B cell (primary cell): ENCODE data around the gene LSM4. TPM values are rescaled to one million over a fixed set of nuclear protein-coding genes. Genes with fewer than 3 reads are reported as not detected.

Experiments used
- ATAC-seq: fragments of 200-7000 bp; cut with Tn5 transposase; one replicate; pipeline ENCODE4 v1.10.0; 2021; ENCODE audit warnings: low read depth, mild to moderate bottlenecking, moderate number of reproducible peaks, moderate library complexity
- CTCF ChIA-PET: fragments of 350-600 bp; sonication (Branson Sonifier 250); formaldehyde crosslinking; loops from one replicate; lab custom pipeline; 2021; ENCODE audit warnings: antibody characterized with exemption, inconsistent platforms; lab: Charles Lee
- POLR2A ChIA-PET: fragments of 350-600 bp; sonication (Branson Sonifier 250); formaldehyde crosslinking; loops from one replicate; lab custom pipeline; 2021; ENCODE audit warnings: antibody characterized with exemption; lab: Charles Lee
- DNase-seq: peaks from one replicate; pipeline ENCODE4 v3.0.0; 2013
- H2AFZ ChIP-seq: 2 replicates; pipeline ENCODE4 v1.6.1; 2012; ENCODE audit warnings: mild to moderate bottlenecking, low read depth, low read length; ENCODE audit not compliant: insufficient read depth, poor library complexity, severe bottlenecking
- H3K27ac ChIP-seq, 2 donors: 1 replicate in 1 of 2; 2 replicates in 1 of 2; pipeline ENCODE4 v1.5.1; 2012 to 2013; ENCODE audit warnings: low read length in 2 of 2, mild to moderate bottlenecking in 2 of 2, moderate library complexity in 1 of 2
- H3K27me3 ChIP-seq, 4 experiments: fragments of 200-600 bp in 1 of 4; sonication (generic) in 1 of 4; replicated peaks in 1 of 4; 1 replicate in 2 of 4; 2 replicates in 2 of 4; pipeline versions ENCODE4 v1.6.1 to v1.7.0; 2013 to 2016; ENCODE audit warnings: low read length in 3 of 4, mild to moderate bottlenecking in 2 of 4, mixed read lengths in 1 of 4, moderate library complexity in 1 of 4; ENCODE audit not compliant: insufficient read depth in 4 of 4, control insufficient read depth in 3 of 4; ENCODE audit errors: control extremely low read depth in 1 of 4
- H3K36me3 ChIP-seq, 2 experiments: replicated peaks in 1 of 2; 1 replicate in 1 of 2; 2 replicates in 1 of 2; pipeline versions ENCODE4 v1.6.1 to v1.7.1; 2013; ENCODE audit warnings: low read length in 1 of 2; ENCODE audit not compliant: insufficient read depth in 2 of 2, control insufficient read depth in 1 of 2; ENCODE audit errors: control extremely low read depth in 1 of 2, extremely low read depth in 1 of 2
- H3K4me1 ChIP-seq, 2 donors: fragments of 200-600 bp in 1 of 2; sonication (generic) in 1 of 2; 1 replicate in 1 of 2; 2 replicates in 1 of 2; pipeline versions ENCODE4 v1.5.1 to v1.6.1; 2013 to 2017; ENCODE audit warnings: low read length in 2 of 2; ENCODE audit not compliant: control insufficient read depth in 2 of 2, insufficient read depth in 2 of 2
- H3K4me2 ChIP-seq: replicated peaks from 2 replicates; pipeline ENCODE3; 2012; ENCODE audit warnings: mild to moderate bottlenecking, low read depth, low read length; ENCODE audit not compliant: poor library complexity, severe bottlenecking
- H3K4me3 ChIP-seq, 5 experiments: fragments of 200-600 bp in 1 of 5; sonication (generic) in 1 of 5; 1 replicate in 3 of 5; 2 replicates in 2 of 5; pipeline versions ENCODE4 v1.5.1 to v1.7.0; 2011 to 2016; ENCODE audit warnings: low read length in 4 of 5, mild to moderate bottlenecking in 4 of 5, low read depth in 2 of 5, control low read depth in 1 of 5, moderate library complexity in 1 of 5; ENCODE audit not compliant: insufficient read depth in 1 of 5; ENCODE audit errors: control extremely low read depth in 1 of 5, extremely low read depth in 1 of 5
- H3K79me2 ChIP-seq: fragments of 200-600 bp; sonication (generic); one replicate; pipeline ENCODE4 v1.6.0; 2016; ENCODE audit warnings: low read length; ENCODE audit not compliant: control insufficient read depth, insufficient read depth
- H3K9ac ChIP-seq: fragments of 200-600 bp; sonication (generic); 2 replicates; pipeline ENCODE4 v1.6.1; 2017; ENCODE audit warnings: mild to moderate bottlenecking, low read length, moderate library complexity
- H3K9me3 ChIP-seq, 3 donors: one replicate each; pipeline versions ENCODE4 v1.6.1 to v1.7.1; 2013; ENCODE audit warnings: low read length in 2 of 3; ENCODE audit not compliant: control insufficient read depth in 2 of 3, insufficient read depth in 1 of 3; ENCODE audit errors: control extremely low read depth in 1 of 3
- H4K20me1 ChIP-seq: 2 replicates; pipeline ENCODE4 v1.6.0; 2012; ENCODE audit warnings: mild to moderate bottlenecking, low read length; ENCODE audit not compliant: insufficient read depth, control insufficient read depth, poor library complexity, severe bottlenecking
- H3K27ac Mint-ChIP-seq: one replicate; pipeline ENCODE4 v1.8.0; 2021; ENCODE audit warnings: mixed read lengths
- H3K27me3 Mint-ChIP-seq: one replicate; pipeline ENCODE4 v1.8.0; 2021; ENCODE audit warnings: mixed read lengths
- H3K4me1 Mint-ChIP-seq: one replicate; pipeline ENCODE4 v1.8.0; 2021; ENCODE audit warnings: mixed read lengths
- H3K4me3 Mint-ChIP-seq: one replicate; pipeline ENCODE4 v1.8.0; 2021; ENCODE audit warnings: mixed read lengths
- H3K9me3 Mint-ChIP-seq: one replicate; pipeline ENCODE4 v1.8.0; 2022; ENCODE audit warnings: mixed read lengths; ENCODE audit not compliant: insufficient read depth
- CTCF ChIP-seq: fragments of 200-600 bp; IDR thresholded peaks from one replicate; pipeline ENCODE4 v1.8.0; 2022; ENCODE audit warnings: antibody characterized with exemption, mild to moderate bottlenecking
- EZH2 ChIP-seq: IDR thresholded peaks from 2 replicates; pipeline ENCODE4 v1.6.1; 2012; ENCODE audit warnings: borderline replicate concordance, low read depth, mild to moderate bottlenecking, moderate library complexity, low read length; ENCODE audit not compliant: insufficient read depth, poor library complexity, severe bottlenecking
- WGBS: methylation state at CpG from one replicate; pipeline ENCODE4 v1.1.5; 2013; ENCODE audit warnings: missing lambda C conversion rate; ENCODE audit not compliant: insufficient coverage; 5-methylcytosine and 5-hydroxymethylcytosine counted together
- intact Hi-C: fragments of 100-400 bp; cut with micrococcal nuclease; formaldehyde crosslinking; loops from one replicate; pipeline ENCODE4 v1.10.0; 2022
- polyA plus RNA-seq: library from polyadenylated mRNA; depleted of rRNA; stranded (reverse); fragments of >200 nt; gene quantifications from 2 replicates; pipeline ENCODE4 v1.2.3, GENCODE V29; 2012
- total RNA-seq, 2 donors: library from RNA; stranded (reverse); fragments of 120-200 nt in 1 of 2; gene quantifications; 1 replicate in 1 of 2; 2 replicates in 1 of 2; pipeline versions ENCODE4 v1.2.3 to v1.2.4, GENCODE V29; 2013 to 2022

Gene LSM4
- total and polyA plus RNA-seq, 2 donors (not counting 1 experiment from before 2014, with no cell fraction given) = 66.3 to 86.1 TPM

GRCh38 chr19:18320865-18321733 lies 1.8 kb downstream of the LSM4 start:
- Histone ChIP-seq H3K9me3 (peaks cover 0 to 6% (median 0%) of the 10 kb centered on the region in 3 donors), H3K79me2 (peaks cover 51% of the 10 kb centered on the region), H3K36me3 (no peaks in the 10 kb centered on the region), H3K27me3 (no peaks in the 10 kb centered on the region), H2AFZ (no peak overlapping the region), H3K4me1 (peaks cover 32 to 59% of the 10 kb centered on the region in 2 donors), H3K4me2 (peak overlapping the region; percentile 85), H3K27ac (peak overlapping the region in 1 of 2 donors; percentile 87), H4K20me1 (peaks cover 7% of the 10 kb centered on the region), H3K4me3 (no peak overlapping the region), H3K9ac (no peak overlapping the region)
- H3K4me3 Mint-ChIP-seq = peak overlapping the region; percentile 87
- peak overlapping the region; percentile 94 for H3K27ac Mint-ChIP-seq
- intact Hi-C loops = no loop called here
- POLR2A ChIA-PET = interaction anchor here (1.4 to 3.9 kb wide), 5 partner anchors 13 to 50 kb away, joined by 3 to 128 read pairs (median 20); partner anchors contain the start of gene JUND
- TF ChIP-seq EZH2 (no peak), CTCF (no peak)
- no peaks in the 10 kb centered on the region for H3K27me3 Mint-ChIP-seq
- no peak for DNase-seq
- CTCF ChIA-PET = interaction anchor here (0.5 to 9.8 kb wide), 13 partner anchors 8 to 208 kb away, joined by 3 to 242 read pairs (median 4); partner anchors contain the start of gene JUND
- no peak for ATAC-seq
- WGBS = 98% methylated on average over 9 of the region's 14 CpGs
- no peaks in the 10 kb centered on the region for H3K9me3 Mint-ChIP-seq
- peaks cover 57% of the 10 kb centered on the region for H3K4me1 Mint-ChIP-seq
